ENCODE data around the gene HIPK3.
A peak's percentile ranks its signal among the peaks of the same experiment; 100 is the strongest.
"Not testable (repeated sequence)": the region's sequence is repeated elsewhere in the genome, so short reads cannot be mapped to it uniquely, and the experiment has no call there.

The HIPK3 gene

DNA sequence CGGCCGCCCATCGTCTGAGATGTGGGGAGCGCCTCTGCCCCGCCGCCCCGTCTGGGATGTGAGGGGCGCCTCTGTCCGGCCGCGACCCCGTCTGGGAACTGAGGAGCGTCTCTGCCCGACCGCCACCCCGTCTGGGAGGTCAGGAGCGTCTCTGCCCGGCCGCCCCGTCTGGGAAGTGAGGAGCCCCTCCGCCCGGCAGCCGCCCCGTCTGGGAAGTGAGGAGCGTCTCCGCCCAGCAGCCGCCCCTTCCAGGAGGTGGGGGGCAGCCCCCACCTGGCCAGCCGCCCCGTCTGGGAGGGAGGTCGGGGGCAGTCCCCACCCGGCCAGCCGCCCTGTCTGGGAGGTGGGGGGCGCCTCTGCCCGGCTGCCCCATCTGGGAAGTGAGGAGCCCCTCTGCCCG, 13.5 kb upstream of the HIPK3 start:
- not testable (repeated sequence) for H3K27ac Mint-ChIP-seq; DNase-seq; H3K4me1 Mint-ChIP-seq; H3K36me3 Mint-ChIP-seq (ENCODE audit: low read depth); H3K27me3 Mint-ChIP-seq; H3K9me3 Mint-ChIP-seq; H3K4me3 Mint-ChIP-seq; ATAC-seq

DNA sequence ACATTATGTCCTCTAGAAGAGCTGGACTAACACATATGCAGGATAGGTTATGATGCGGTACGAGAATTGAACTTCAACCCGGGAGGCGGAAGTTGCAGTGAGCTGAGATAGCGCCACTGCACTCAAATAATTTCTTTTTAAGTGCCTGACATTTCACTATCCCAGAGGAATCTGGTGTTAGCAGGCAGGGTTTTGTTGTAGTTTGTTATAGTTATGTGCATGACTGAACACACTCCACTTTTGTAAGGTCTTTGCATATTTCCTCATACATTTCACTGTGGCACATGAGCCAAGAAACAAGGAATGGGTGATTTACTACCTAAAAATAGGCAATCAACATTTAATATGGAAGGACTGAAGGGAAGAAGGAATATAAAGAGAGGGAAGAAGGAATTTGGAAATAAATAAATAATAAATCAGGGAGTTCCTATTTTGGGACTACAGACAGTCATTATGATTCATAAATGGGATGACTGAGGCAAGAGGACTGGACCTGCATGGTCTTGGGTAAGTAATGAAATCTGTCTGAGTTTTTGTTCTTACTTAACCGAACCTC, 8.7 kb upstream of the HIPK3 start:
- H3K4me3 Mint-ChIP-seq = no peak overlapping the region
- ATAC-seq = no peak
- H3K4me1 Mint-ChIP-seq = no peaks in the 10 kb centered on the region
- H3K27me3 Mint-ChIP-seq = peaks cover 6% of the 10 kb centered on the region
- H3K36me3 Mint-ChIP-seq (ENCODE audit: low read depth) = no peaks in the 10 kb centered on the region
- H3K27ac Mint-ChIP-seq = no peak overlapping the region
- DNase-seq = no peak
- no peaks in the 10 kb centered on the region for H3K9me3 Mint-ChIP-seq

DNA sequence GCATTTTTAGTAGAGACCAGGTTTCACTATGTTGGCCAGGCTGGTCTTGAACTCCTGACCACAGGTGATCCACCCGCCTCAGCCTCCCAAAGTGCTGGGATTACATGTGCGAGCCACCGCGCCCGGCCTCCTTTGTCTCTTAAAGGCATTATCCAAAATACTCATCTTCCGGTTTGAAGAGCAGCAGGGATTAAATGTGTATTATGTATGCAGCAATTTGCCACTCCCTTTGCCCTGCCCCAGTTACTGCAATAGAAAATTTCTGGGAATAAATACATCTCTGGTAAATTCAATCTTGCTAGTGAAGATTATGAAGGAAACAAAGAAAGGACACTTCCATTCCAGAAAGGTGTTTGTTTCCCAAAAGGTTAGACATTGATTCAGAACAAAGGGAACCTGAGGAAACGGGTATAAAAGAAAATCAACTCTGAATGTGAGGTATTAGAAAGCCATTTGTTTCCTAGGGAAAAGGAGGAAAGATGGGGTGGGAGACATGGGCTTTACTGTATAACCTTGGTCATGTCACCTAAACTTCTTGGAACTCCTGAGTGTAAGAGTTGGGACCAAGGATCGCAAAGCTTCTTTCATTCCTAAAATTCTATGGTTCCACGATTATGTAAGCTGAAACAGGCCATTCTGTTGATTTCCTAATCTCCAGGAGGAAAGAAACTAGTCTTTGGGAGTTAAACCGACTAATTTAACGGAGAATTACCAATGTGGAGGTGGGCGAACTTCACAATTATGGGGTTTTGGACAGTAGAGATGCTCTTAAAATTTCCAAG, 959 bp upstream of the HIPK3 start:
- DNase-seq (no peak), ATAC-seq (no peak)
- Mint-ChIP-seq H3K27ac (peak overlapping the region; percentile 95), H3K4me3 (peak overlapping the region; percentile 93), H3K27me3 (no peaks in the 10 kb centered on the region), H3K9me3 (no peaks in the 10 kb centered on the region), H3K36me3 (ENCODE audit: low read depth) (peaks cover 1% of the 10 kb centered on the region), H3K4me1 (peaks cover 28% of the 10 kb centered on the region)

DNA sequence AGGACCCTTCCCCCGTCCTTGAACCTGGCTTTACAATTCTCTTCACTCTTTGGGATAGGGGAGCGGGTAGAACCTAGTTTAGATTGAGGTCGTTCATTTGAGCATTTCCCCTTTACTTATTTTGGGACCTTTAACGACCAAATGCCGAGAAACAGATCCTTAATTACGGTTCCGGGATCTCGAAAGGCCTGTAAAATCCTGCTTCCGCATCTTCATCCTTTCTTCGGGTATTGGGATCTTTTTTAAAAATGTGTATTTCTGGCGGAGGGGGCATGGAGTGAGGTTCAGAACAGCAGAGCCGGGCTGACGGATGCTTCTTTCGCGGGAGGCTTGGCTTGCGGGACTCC, 395 bp upstream of the HIPK3 start:
- ATAC-seq (no peak), DNase-seq (no peak)
- peak overlapping the region; percentile 93 for H3K4me3 Mint-ChIP-seq
- peaks cover 5% of the 10 kb centered on the region for H3K36me3 Mint-ChIP-seq (ENCODE audit: low read depth)
- no peaks in the 10 kb centered on the region for H3K9me3 Mint-ChIP-seq
- peaks cover 33% of the 10 kb centered on the region for H3K4me1 Mint-ChIP-seq
- no peaks in the 10 kb centered on the region for H3K27me3 Mint-ChIP-seq
- peak overlapping the region; percentile 95 for H3K27ac Mint-ChIP-seq

DNA sequence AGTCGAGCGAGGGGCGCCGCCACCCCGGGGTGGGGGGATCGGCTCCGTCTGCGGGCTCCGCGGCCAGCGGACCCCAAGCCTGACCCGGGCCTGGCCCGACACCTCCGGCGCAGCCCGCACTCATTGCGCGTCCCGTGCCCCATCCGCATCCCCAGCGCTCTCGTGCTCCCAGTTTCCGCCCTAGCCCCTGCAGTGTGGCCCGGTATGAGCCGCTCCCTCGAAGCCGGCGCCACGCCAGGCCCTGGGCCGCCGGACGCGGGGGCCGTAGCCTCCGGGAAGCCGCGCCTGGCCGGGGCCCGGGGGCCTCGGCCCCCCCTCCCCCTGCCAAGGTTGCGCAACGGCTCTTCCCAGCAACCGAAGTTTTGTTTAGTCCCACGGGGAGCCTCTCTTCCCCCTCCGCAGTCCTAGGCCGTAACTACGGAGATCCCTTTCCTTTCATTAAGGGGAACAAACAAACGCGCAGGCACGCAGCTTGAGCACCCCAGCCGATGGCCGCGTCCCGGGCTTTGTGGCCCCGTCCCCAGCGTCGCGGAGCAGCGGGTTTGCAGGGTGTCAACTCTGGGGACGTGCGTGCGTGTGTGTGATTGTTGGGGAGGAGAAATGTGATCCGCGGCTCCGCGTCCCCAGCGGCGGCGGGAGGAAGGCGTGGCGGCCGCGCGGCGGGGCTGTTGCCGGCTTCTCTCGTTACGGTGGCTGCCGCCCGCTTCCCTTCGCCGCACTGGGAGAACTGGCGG, 883 bp downstream of the HIPK3 start:
- Mint-ChIP-seq H3K27me3 (no peaks in the 10 kb centered on the region), H3K27ac (peak overlapping the region; percentile 98), H3K4me3 (peak overlapping the region; percentile 93), H3K9me3 (no peaks in the 10 kb centered on the region), H3K4me1 (peaks cover 44% of the 10 kb centered on the region), H3K36me3 (ENCODE audit: low read depth) (peaks cover 5% of the 10 kb centered on the region)
- DNase-seq = peak; percentile 76
- peak; percentile 51 for ATAC-seq

DNA sequence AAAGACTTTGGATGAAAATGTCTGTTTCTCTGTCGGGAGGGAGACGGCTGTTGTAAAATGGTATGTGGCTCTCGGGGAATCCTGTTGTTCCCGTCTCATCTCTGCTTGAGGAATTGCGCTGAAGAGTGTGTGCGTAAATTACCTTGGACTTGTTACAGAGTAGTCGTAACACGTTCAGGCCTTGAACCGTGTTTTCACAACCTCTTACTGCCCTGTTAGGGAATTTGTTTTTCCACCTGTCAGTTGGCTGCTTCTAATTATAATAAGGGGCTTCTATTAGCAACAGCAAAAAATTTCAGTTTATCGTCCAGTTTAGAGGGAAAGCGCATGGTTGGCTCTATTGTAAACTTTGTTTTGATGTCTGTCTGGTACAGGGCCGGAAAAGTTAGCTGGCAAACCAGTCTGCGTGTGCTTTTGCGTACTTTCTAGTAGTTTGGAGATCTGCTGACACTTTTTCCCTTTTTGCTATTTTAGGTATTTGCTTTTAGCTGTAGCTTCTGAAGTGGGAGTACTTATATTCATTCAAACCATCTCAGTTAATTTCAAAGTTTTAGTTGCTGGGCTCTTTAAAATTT, 1.5 kb downstream of the HIPK3 start:
- ATAC-seq (no peak), DNase-seq (no peak)
- H3K27me3 Mint-ChIP-seq = no peaks in the 10 kb centered on the region
- H3K27ac Mint-ChIP-seq = peak overlapping the region; percentile 98
- H3K4me1 Mint-ChIP-seq = peaks cover 48% of the 10 kb centered on the region
- peak overlapping the region; percentile 93 for H3K4me3 Mint-ChIP-seq
- H3K9me3 Mint-ChIP-seq = no peaks in the 10 kb centered on the region
- peaks cover 5% of the 10 kb centered on the region for H3K36me3 Mint-ChIP-seq (ENCODE audit: low read depth)

DNA sequence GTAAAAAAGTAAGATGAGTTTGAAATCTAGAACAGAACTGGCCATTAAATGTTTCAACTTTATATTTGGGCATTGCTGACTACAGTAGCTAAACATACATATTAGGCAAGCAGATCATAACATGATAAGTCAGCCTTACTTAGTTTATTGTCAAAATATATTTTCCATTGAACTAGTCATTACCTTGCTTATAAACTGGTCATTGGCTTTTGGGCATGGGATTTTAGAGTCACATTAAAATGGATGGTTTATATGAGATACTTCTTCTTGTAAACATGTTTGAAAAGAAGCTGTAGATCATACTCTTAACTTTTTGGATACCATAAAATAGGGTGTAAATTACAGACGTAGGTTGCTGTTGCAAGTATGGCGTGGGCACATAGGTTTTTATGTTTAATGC, 2.7 kb downstream of the HIPK3 start:
- Mint-ChIP-seq H3K27me3 (no peaks in the 10 kb centered on the region), H3K27ac (no peak overlapping the region), H3K4me1 (peaks cover 53% of the 10 kb centered on the region), H3K9me3 (no peaks in the 10 kb centered on the region), H3K4me3 (peak overlapping the region; percentile 93), H3K36me3 (ENCODE audit: low read depth) (peaks cover 5% of the 10 kb centered on the region)
- DNase-seq (no peak), ATAC-seq (no peak)

DNA sequence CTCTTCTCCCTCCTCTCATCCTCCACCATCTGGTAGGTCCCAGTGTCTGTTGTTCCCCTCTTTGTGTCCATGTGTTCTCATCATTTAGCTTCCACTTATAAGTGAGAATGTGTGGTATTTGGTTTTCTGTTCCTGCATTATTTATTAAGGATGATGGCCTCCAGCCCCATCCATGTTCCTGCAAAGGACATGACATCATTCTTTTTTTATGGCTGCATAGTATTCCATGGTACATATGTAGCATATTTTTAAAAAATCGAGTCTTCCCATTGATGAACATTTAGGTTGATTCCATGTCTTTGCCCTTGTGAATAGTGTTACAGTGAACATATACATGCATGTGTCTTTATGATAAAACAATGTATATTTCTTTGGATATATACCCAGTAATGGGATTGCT, 4.2 kb downstream of the HIPK3 start:
- ATAC-seq; H3K4me3 Mint-ChIP-seq; DNase-seq; H3K36me3 Mint-ChIP-seq (ENCODE audit: low read depth); H3K9me3 Mint-ChIP-seq; H3K27me3 Mint-ChIP-seq; H3K27ac Mint-ChIP-seq: not testable (repeated sequence)
- H3K4me1 Mint-ChIP-seq = peaks cover 54% of the 10 kb centered on the region

DNA sequence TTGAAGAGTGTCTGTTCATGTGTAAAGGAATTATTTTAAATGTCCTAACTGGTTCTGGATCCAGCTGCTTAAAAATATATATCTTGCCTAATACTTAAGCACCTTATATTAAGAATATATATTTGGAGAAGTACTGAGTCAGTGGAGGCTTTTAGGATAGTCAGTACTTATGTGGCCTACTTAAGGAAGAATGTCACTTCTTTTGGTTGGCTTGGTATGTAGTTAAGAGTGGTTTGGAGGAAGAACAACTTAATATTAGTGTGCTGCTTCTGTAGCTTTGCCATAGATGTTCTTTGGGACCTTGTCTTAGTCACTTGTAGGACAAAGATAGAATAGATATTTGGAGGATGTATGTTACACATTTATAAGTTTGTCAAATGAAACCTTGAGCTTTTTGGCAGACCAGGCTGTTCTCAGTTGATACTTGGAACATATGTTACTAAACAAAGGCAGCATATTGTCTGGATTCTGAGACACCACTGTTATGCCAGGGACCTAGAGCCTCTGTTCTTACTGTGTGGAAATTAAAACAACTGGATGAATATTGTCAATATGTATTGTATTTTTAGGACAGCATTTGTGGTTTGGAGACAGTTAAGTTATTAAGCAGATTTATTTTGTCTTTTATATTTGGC, 4.9 kb downstream of the HIPK3 start:
- H3K27ac Mint-ChIP-seq = no peak overlapping the region
- H3K4me1 Mint-ChIP-seq = peaks cover 49% of the 10 kb centered on the region
- H3K27me3 Mint-ChIP-seq = no peaks in the 10 kb centered on the region
- DNase-seq (no peak), ATAC-seq (no peak)
- no peaks in the 10 kb centered on the region for H3K9me3 Mint-ChIP-seq
- H3K36me3 Mint-ChIP-seq (ENCODE audit: low read depth) = peaks cover 5% of the 10 kb centered on the region
- H3K4me3 Mint-ChIP-seq = no peak overlapping the region

DNA sequence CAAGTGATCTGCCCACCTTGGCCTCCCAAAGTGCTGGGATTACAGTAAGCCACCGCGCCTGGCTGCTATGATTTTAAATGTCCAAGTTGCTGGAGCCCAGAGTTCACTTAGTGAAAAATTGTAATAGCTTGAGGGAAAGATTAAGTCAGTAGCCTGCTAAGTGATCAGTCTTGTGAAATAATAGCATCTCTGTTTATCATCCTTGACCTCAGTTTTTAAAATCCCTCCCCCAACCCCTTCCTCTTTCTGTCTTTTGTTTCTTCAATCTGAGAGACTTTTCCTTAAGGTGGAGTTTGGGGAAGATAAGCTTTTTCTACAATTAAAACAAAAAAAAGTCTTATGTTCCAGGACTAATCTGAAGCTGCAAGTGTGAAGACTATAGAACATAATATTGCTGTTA, 6.4 kb downstream of the HIPK3 start:
- H3K27ac Mint-ChIP-seq = no peak overlapping the region
- ATAC-seq (no peak), DNase-seq (no peak)
- peaks cover 51% of the 10 kb centered on the region for H3K4me1 Mint-ChIP-seq
- H3K9me3 Mint-ChIP-seq = no peaks in the 10 kb centered on the region
- no peak overlapping the region for H3K4me3 Mint-ChIP-seq
- H3K36me3 Mint-ChIP-seq (ENCODE audit: low read depth) = peaks cover 5% of the 10 kb centered on the region
- no peaks in the 10 kb centered on the region for H3K27me3 Mint-ChIP-seq

DNA sequence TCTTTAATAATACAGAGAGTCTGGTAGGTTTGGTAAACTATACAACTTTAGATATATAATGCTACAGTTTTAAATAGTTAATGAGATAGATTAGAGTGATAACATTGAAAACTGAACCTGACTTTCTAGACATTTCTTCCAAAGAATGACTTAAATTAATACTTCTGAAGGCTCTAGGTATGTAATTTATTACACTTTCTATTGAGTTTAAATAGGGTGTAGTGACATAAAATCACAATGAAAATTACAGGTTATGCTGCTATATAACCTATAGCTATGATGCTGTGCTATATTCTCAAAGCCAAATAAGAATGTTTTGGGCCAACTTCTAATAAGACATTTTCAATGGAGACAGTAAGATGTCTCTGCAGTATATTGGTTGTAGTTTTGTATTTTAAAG, 7.7 kb downstream of the HIPK3 start:
- ATAC-seq = no peak
- Mint-ChIP-seq H3K9me3 (no peaks in the 10 kb centered on the region), H3K4me3 (no peak overlapping the region), H3K27ac (no peak overlapping the region), H3K27me3 (no peaks in the 10 kb centered on the region), H3K36me3 (ENCODE audit: low read depth) (peaks cover 5% of the 10 kb centered on the region), H3K4me1 (peaks cover 47% of the 10 kb centered on the region)
- no peak for DNase-seq

DNA sequence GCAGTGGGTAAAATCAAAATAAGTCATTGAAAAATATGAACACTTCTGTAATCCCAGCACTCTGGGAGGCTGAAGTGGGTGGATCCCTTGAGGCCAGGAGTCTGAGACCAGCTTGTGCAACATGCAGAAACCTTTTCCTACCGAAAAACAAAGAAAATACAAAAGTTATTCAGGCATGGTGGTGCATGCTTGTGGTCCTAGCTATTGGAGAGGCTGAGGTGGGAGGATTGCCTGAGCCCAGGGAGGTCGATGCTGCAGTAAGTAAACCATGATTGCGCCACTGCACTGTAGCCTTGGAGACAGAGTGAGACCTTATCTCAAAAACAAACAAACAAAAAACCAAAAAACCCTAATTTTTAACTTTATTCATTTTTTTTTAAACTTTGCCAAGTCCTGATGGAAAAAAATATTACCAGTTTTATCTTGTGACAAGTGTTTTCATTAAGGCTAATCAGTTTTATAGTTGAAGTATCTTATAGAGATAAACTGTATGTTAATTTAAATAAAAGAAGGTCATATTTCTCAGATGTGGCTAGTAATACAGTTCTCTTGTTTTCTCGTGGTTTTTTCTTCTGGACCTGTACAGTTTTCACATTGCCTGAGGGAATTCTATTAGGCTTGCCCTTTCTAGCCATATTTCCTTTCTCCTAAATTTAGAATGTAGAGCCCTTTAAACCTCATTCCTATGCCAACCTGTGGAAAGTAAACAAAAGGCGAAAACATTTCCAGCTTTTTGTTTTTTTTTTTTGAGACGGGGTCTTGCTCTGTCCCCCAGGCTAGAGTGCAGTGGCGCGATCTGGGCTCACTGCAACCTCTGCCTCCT, 9.4 kb downstream of the HIPK3 start:
- Mint-ChIP-seq H3K27ac (no peak overlapping the region), H3K36me3 (ENCODE audit: low read depth) (no peaks in the 10 kb centered on the region), H3K4me3 (no peak overlapping the region), H3K4me1 (peaks cover 34% of the 10 kb centered on the region), H3K9me3 (no peaks in the 10 kb centered on the region), H3K27me3 (no peaks in the 10 kb centered on the region)
- DNase-seq = no peak
- ATAC-seq = no peak

DNA sequence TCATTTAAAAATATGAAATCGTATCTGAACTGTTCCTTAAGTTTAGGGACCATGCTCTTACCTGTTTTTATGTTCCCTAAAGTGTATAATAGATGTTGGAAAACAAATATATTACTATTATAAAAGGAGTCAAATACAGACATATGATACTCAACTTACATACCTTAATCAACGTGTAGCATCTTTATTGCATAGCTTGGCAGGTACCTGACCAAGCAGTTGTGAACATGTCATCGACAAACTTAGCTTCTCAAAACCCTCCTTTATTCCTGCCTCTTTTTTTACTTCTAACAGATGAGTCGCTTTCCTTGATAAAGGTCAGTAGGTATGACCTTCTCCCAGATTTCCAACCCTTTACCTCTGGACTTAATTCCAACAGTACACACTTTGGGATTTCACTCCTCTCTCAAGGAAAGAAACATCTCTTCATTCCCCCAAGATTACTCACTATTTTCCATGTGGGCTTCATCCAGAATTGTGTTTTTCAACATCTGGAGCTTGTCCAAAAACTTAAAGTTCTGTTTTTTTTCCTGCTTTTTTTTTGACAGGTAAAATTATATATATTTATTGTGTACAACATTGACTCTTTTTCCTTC, 11.9 kb downstream of the HIPK3 start:
- no peaks in the 10 kb centered on the region for H3K27me3 Mint-ChIP-seq
- no peak overlapping the region for H3K27ac Mint-ChIP-seq
- no peaks in the 10 kb centered on the region for H3K36me3 Mint-ChIP-seq (ENCODE audit: low read depth)
- H3K9me3 Mint-ChIP-seq = no peaks in the 10 kb centered on the region
- DNase-seq (no peak), ATAC-seq (no peak)
- peaks cover 28% of the 10 kb centered on the region for H3K4me1 Mint-ChIP-seq
- no peak overlapping the region for H3K4me3 Mint-ChIP-seq

DNA sequence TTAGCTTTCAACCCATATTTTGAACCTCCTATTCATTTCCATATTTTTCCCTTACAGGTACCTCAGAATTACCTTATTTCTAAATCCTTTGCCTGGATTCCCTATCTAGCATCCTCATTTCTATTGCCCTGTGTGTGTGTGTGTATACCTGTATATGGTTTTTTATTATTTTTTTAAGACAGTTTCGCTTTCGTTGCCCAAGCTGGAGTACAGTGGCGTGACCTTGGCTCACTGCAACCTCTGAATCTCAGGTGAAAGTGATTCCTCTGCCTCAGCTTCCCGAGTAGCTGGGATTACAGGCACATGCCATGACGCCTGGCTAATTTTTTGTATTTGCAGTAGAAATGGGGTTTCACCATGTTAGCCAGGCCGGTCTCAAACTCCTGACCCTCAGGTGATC, 12.6 kb downstream of the HIPK3 start:
- Mint-ChIP-seq H3K27me3 (no peaks in the 10 kb centered on the region), H3K36me3 (ENCODE audit: low read depth) (no peaks in the 10 kb centered on the region), H3K4me3 (no peak overlapping the region), H3K27ac (peak overlapping the region; percentile 4), H3K9me3 (no peaks in the 10 kb centered on the region), H3K4me1 (peaks cover 31% of the 10 kb centered on the region)
- no peak for ATAC-seq
- no peak for DNase-seq
